Measurements from ENCODE around the gene PRSS27.
"Not testable (repeated sequence)": the region's sequence is repeated elsewhere in the genome, so short reads cannot be mapped to it uniquely, and the experiment has no call there.

The PRSS27 gene

GRCh38 chr16:2692251-2692947 is 27.6 kb downstream of the PRSS27 start:
- peak; percentile 77 for DNase-seq

GRCh38 chr16:2691491-2692248 is 28.4 kb downstream of the PRSS27 start:
- DNase-seq, result peak; percentile 69

- DNase-seq, result no peak
Observed at GRCh38 chr16:2690852-2691251, 29.2 kb downstream of the PRSS27 start.

DNA sequence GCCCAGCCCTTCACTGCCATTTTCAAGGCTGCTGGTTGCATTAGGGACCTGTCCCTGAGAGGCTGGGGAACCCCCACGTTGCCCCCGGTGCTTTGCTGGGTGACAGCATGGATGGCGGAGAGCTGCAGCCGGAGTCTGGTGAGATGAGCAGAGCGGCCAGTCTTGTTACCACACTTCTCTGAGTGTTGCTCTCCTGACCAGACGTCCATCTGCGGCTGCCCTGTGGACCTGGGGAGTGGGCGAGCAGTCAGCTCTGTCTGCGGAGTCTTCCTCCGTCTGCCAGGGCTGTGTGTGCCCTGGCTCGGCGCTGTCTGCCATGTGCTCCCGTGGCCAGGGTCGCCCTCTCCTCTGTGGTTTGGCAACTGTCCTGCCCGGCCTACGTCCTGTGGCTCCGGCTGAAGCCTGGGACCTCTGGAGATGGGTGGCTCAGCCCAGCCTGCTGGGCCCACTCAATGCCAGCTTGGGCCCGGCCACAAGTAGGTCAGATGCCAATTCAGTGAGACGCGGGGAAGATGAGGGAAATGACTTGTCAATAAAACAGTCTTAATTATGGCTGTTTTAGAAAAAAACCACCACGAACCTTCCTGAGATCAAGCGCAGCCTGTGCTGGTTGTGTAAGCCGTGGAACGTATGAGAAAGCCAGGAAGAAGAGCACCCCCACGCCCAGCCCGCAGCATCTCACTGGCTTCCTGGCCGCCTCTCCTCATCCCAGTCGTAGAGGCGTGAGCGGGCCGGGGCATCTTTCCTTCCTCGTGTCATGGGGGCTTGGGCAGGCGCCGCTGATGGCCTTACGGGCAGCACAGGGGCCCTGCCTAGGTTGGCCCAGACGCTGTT is 29.8 kb downstream of the PRSS27 start:
- no peak for DNase-seq

- not testable (repeated sequence) for DNase-seq
Observed at GRCh38 chr16:2689422-2689821, 30.6 kb downstream of the PRSS27 start.

- DNase-seq, result no peak
Observed at GRCh38 chr16:2687531-2688308, 32.3 kb downstream of the PRSS27 start.

DNA sequence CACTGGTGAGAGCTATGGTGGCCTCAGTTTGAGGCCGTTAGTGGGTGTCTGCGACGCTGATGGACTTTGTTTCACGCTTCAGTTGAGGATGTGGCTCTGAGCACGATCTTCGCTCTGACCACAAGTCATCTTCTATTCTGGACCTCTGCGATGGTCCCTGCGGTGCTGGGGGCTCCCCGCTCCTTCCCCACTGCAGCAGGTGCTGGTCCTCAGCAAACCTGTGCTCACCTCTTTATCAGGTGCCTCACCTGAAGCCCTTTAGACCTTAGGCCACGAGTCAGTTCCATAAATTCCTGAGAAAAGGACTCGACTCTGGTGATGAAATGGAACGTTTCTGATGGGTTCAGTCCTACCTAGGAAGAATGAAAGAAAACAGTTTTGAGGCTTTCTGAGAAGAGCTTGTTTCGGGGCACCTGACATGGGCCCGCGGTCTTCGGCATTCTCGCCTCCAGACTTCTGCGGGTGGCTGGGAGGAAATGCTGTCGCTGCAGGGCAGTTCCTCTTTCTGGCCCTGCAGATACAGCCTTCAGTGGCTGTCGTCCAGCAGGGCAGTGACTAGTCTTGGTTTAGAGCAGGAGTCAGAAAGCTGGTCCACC is 33.0 kb downstream of the PRSS27 start:
- no peak for DNase-seq

- DNase-seq, result not testable (repeated sequence)
Observed at GRCh38 chr16:2686075-2686474, 33.9 kb downstream of the PRSS27 start.

- DNase-seq, result not testable (repeated sequence)
Observed at GRCh38 chr16:2683041-2683440, 37.0 kb downstream of the PRSS27 start.

- peak; percentile 94 for DNase-seq
Observed at GRCh38 chr16:2682209-2683021, 37.6 kb downstream of the PRSS27 start, which contains the start of gene KCTD5. Gene KCTD5, plus strand, starts transcription at chr16:2682523. Its CDS starts 26 bp downstream, at chr16:2682549.

- DNase-seq, result not testable (repeated sequence)
Observed at GRCh38 chr16:2680360-2680759, 39.7 kb downstream of the PRSS27 start.

GRCh38 chr16:2679902-2680301 is 40.1 kb downstream of the PRSS27 start:
- not testable (repeated sequence) for DNase-seq

- not testable (repeated sequence) for DNase-seq
Observed at GRCh38 chr16:2678206-2678965, 41.6 kb downstream of the PRSS27 start.

GRCh38 chr16:2676937-2677336 is 43.1 kb downstream of the PRSS27 start:
- not testable (repeated sequence) for DNase-seq

- no peak for DNase-seq
Observed at GRCh38 chr16:2675714-2676113, 44.3 kb downstream of the PRSS27 start.

- DNase-seq, result no peak
Observed at GRCh38 chr16:2675021-2675420, 45.0 kb downstream of the PRSS27 start.

DNA sequence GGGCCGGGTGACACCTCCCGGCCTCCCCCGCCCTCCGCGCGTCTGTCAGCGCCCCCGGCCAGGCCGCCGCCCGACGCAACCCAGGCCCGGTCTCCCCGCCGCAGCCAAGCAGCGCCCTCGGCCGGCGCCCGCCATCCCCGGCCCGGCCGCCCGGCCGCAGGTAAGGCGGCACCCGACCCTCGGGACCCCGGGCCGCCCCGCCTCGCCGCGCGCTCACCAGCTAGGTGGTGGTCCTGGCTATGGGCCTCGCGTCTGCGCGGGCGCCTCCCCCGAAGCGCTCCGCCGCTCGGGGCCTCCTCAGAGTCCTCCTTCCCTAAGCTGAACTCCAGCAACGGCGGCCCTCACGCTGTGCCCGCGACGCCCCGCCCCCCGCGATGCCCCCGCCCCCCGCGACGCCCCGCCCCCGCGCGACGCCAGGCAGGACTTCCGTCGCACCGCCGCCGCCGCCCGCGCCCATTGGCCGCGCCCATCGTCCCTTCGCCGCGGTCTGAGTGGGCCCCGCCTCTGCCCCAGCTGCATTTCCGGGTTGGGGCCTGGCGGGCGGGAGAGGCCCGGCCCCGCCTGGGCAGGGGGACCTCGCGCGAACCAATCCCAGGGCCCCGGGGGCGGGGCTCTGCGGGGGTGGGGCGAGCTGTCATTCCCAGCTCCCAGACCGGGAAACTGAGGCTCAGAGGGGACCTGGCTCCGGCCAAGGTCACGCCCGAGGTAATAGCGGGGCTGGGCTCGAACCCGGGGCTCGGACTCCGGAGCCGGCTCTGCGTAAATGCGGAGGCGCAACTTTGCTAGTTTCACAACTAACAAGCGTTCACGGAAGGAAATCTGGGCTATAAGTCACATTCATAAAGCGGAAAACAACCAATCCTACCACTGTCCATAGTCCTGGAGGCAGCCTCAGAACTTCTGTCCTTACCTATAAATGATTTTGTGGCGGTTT is 46.7 kb downstream of the PRSS27 start:
- peak; percentile 93 for DNase-seq

- DNase-seq, result no peak
Observed at GRCh38 chr16:2671741-2672140, 48.3 kb downstream of the PRSS27 start.

- not testable (repeated sequence) for DNase-seq
Observed at GRCh38 chr16:2671193-2671592, 48.8 kb downstream of the PRSS27 start.
